ENCODE measurements around the gene MTHFD2. TPM values are rescaled to one million over a fixed set of nuclear protein-coding genes. Genes with fewer than 3 reads are reported as not detected.

The MTHFD2 gene
- total and polyA plus RNA-seq, 2 of the 8 experiments (the other 6 are each of a cell fraction or from before 2014, with no cell fraction given): 99.5 to 291 TPM

GRCh38 chr2:74201596-74201995, 3.2 kb downstream of the MTHFD2 start:
- WGBS, 2 experiments (ENCODE audit: extremely low coverage in 1 of 2, insufficient coverage in 1 of 2, insufficient read length in 1 of 2, insufficient replicate concordance in 2 of 2, low coverage in 1 of 2, low lambda C conversion rate in 2 of 2, missing lambda C conversion rate in 1 of 2): 84% methylated on average over 1 of the region's 1 CpG; no CpG with 5 or more reads in 1 of the 2 experiments
- no peak overlapping the region for H2BK12ac ChIP-seq (ENCODE audit: low read depth, low read length)
- H3K27me3 ChIP-seq (replicated peaks in 1 of 4; ENCODE audit: control insufficient read depth in 3 of 4, extremely low read depth in 1 of 4, insufficient read depth in 3 of 4, low read length in 3 of 4): no peaks in the 10 kb centered on the region
- no peak overlapping the region for H3K18ac ChIP-seq (ENCODE audit: extremely low read depth, low read length)
- H3K9me3 ChIP-seq (ENCODE audit: insufficient read depth in 2 of 2, low read depth in 1 of 2, low read length in 1 of 2): no peaks in the 10 kb centered on the region
- H4K91ac ChIP-seq (replicated peaks; ENCODE audit: insufficient read length, low read length): no peak overlapping the region
- peak overlapping the region; percentile 98 to 100; a peak in 3 of 4 replicates for H3K4me2 ChIP-seq (ENCODE audit: insufficient read depth in 1 of 2, low read depth in 2 of 2, low read length in 2 of 2)
- POLR2A ChIA-PET (ENCODE audit: partially characterized antibody): interaction anchor here (0.7 to 72.1 kb wide), 5 partner anchors 7 to 196 kb away, joined by 3 to 2699 read pairs (median 5); partner anchors contain the start of genes BOLA3, MOB1A and MTHFD2
- H2BK15ac ChIP-seq (ENCODE audit: low read length): no peak overlapping the region
- no peak overlapping the region for H4K8ac ChIP-seq (ENCODE audit: extremely low read depth, insufficient read depth, low read length)
- no peak overlapping the region for H2BK20ac ChIP-seq (ENCODE audit: low read length)
- no peak overlapping the region for H4K5ac ChIP-seq (ENCODE audit: insufficient read length, low read depth, low read length)
- no peak for FAIRE-seq
- peaks cover 0 to 59% (median 3%) of the 10 kb centered on the region in 4 experiments; a peak in 5 of 8 replicates for H3K36me3 ChIP-seq (ENCODE audit: control insufficient read depth in 2 of 4, insufficient read depth in 4 of 4, low read length in 3 of 4)
- H3K56ac ChIP-seq (replicated peaks; ENCODE audit: insufficient read length, low read depth, low read length): no peak overlapping the region
- no peak overlapping the region for H2BK120ac ChIP-seq (replicated peaks; ENCODE audit: low read depth, low read length)
- peaks cover 36 to 40% of the 10 kb centered on the region in 2 experiments for H4K20me1 ChIP-seq (replicated peaks in 1 of 2; ENCODE audit: control insufficient read depth in 1 of 2, insufficient read depth in 2 of 2, low read length in 2 of 2)
- no peak overlapping the region for H2AFZ ChIP-seq (ENCODE audit: low read length)
- no peak for DNase-seq (ENCODE audit: low read depth in 1 of 2, low spot score in 2 of 2)
- no peak overlapping the region for H3K4ac ChIP-seq (replicated peaks; ENCODE audit: insufficient read length, low read depth, low read length)
- H3K14ac ChIP-seq (ENCODE audit: insufficient read length): no peak overlapping the region
- CTCF ChIA-PET (ENCODE audit: partially characterized antibody): interaction anchor here (0.6 to 2.0 kb wide), 2 partner anchors 59 to 241 kb away, joined by 4 to 6 read pairs; no protein-coding TSS in a partner anchor
- peaks cover 58 to 82% of the 10 kb centered on the region in 2 experiments for H3K79me2 ChIP-seq (ENCODE audit: control insufficient read depth in 1 of 2, insufficient read depth in 2 of 2, low read length in 2 of 2)
- H3K79me1 ChIP-seq (ENCODE audit: low read depth, low read length): peaks cover 12% of the 10 kb centered on the region
- no peak overlapping the region for H3K23ac ChIP-seq (ENCODE audit: insufficient read length)
- no peak overlapping the region for H3K27ac ChIP-seq (ENCODE audit: low read depth, low read length)
- H3K4me1 ChIP-seq (replicated peaks in 1 of 4; ENCODE audit: control insufficient read depth in 3 of 4, insufficient read depth in 4 of 4, low read length in 3 of 4): peaks cover 2 to 22% (median 18%) of the 10 kb centered on the region in 4 experiments; a peak in 6 of 7 replicates
- peak overlapping the region in 2 of 4 experiments; percentile 2 to 85; a peak in 3 of 8 replicates for H3K4me3 ChIP-seq (ENCODE audit: extremely low read depth in 1 of 4, insufficient read depth in 2 of 4, low read depth in 3 of 4, low read length in 4 of 4)
- H2AK5ac ChIP-seq (ENCODE audit: low read depth, low read length): no peak overlapping the region
- H3K23me2 ChIP-seq (ENCODE audit: low read depth, low read length): peaks cover 8% of the 10 kb centered on the region
- H2BK5ac ChIP-seq (ENCODE audit: low read depth, low read length): no peak overlapping the region
- TF ChIP-seq BACH1 (IDR thresholded peaks at IDR 0.05; ENCODE audit: low read length) (no peak), JUND (IDR thresholded peaks at IDR 0.05; ENCODE audit: low read length) (no peak), CTBP2 (IDR thresholded peaks at IDR 0.05; ENCODE audit: borderline replicate concordance, insufficient read depth, insufficient read length, low read length) (no peak)
- H3K9ac ChIP-seq (replicated peaks in 1 of 4; ENCODE audit: extremely low read depth in 1 of 4, low read depth in 3 of 4, low read length in 3 of 4): no peak overlapping the region
